Thyroid gland (tissue), 4 donors: ENCODE measurements around the gene SDR42E2. TPM values are rescaled to one million over a fixed set of nuclear protein-coding genes. Genes with fewer than 3 reads are reported as not detected.
"Not testable (repeated sequence)": the region's sequence is repeated elsewhere in the genome, so short reads cannot be mapped to it uniquely, and the experiment has no call there.

ENCODE experiments used
- DNase-seq, 2 donors: peaks; one replicate each; pipeline ENCODE4 v3.0.0-alpha.2; 2019
- H3K27ac ChIP-seq, 3 donors: fragments of 200-600 bp; sonication (generic); 1 replicate in 2 of 3; 2 replicates in 1 of 3; pipeline ENCODE4 v1.5.1; 2016 to 2019; ENCODE audit warnings: mild to moderate bottlenecking in 1 of 3, moderate library complexity in 1 of 3
- H3K27me3 ChIP-seq: fragments of 200-600 bp; sonication (generic); one replicate; pipeline ENCODE4 v1.5.1; 2019
- H3K36me3 ChIP-seq, 2 donors: fragments of 200-600 bp; sonication (generic); one replicate each; pipeline ENCODE4 v1.5.1; 2016 to 2019
- H3K4me1 ChIP-seq, 2 donors: fragments of 200-600 bp; sonication (generic); one replicate each; pipeline ENCODE4 v1.5.1; 2017 to 2019
- H3K4me3 ChIP-seq, 3 donors: fragments of 200-600 bp; sonication (generic); replicated peaks in 1 of 3; 1 replicate in 2 of 3; 2 replicates in 1 of 3; pipeline ENCODE4 v1.5.1; 2016; ENCODE audit warnings: mild to moderate bottlenecking in 1 of 3
- H3K9me3 ChIP-seq: fragments of 200-600 bp; sonication (generic); one replicate; pipeline ENCODE4 v1.5.1; 2017
- CTCF ChIP-seq, 6 experiments: fragments of 200-600 bp in 3 of 6; fragments of 450-650 bp in 3 of 6; sonication (generic) in 3 of 6; IDR thresholded peaks; one replicate each; pipeline ENCODE4 v1.5.1; 2016 to 2019; ENCODE audit warnings: antibody characterized with exemption in 6 of 6, mild to moderate bottlenecking in 2 of 6, inconsistent platforms in 1 of 6, moderate library complexity in 1 of 6
- POLR2A ChIP-seq, 2 donors: fragments of 450-650 bp; IDR thresholded peaks; one replicate each; pipeline ENCODE4 v1.6.1; 2017; ENCODE audit warnings: antibody characterized with exemption in 2 of 2, mild to moderate bottlenecking in 2 of 2, moderate library complexity in 1 of 2
- WGBS, 2 donors: methylation state at CpG; one replicate each; pipeline ENCODE4 v1.1.5; 2017; 5-methylcytosine and 5-hydroxymethylcytosine counted together
- intact Hi-C: fragments of 100-400 bp; cut with DNase I; formaldehyde crosslinking; loops from one replicate; pipeline ENCODE4 v1.15.1; 2023
- total RNA-seq, 4 donors: library from RNA; depleted of rRNA; stranded (reverse); fragments of >200 nt; gene quantifications; one replicate each; pipeline ENCODE4 v1.2.3, GENCODE V29; 2016

The SDR42E2 gene
- total RNA-seq, 4 donors from 2014 or later: not detected

- H3K4me1 ChIP-seq: peaks cover 0 to 19% of the 10 kb centered on the region in 2 donors
- no peak for DNase-seq
- intact Hi-C loops: no loop called here
- H3K4me3 ChIP-seq: no peak overlapping the region
- no peaks in the 10 kb centered on the region for H3K36me3 ChIP-seq
- H3K27me3 ChIP-seq: no peaks in the 10 kb centered on the region
- H3K27ac ChIP-seq: no peak overlapping the region
- no peaks in the 10 kb centered on the region for H3K9me3 ChIP-seq
- 88 to 91% methylated on average over 9 of the region's 9 CpGs for WGBS, 2 donors
- TF ChIP-seq POLR2A (IDR thresholded peaks at IDR 0.05) (no peak), CTCF (IDR thresholded peaks at IDR 0.05) (no peak)
Measured at GRCh38 chr16:22216191-22216831, 54.0 kb downstream of the SDR42E2 start.

GRCh38 chr16:22216832-22217225 lies 54.5 kb downstream of the SDR42E2 start:
- H3K27me3 ChIP-seq, H3K36me3 ChIP-seq, intact Hi-C loops, H3K27ac ChIP-seq, H3K9me3 ChIP-seq, H3K4me3 ChIP-seq, DNase-seq: not testable (repeated sequence)
- WGBS, 2 donors: 93% methylated on average over 7 of the region's 7 CpGs
- peaks cover 0 to 18% of the 10 kb centered on the region in 2 donors for H3K4me1 ChIP-seq

- no peak for TF ChIP-seq CTCF (IDR thresholded peaks at IDR 0.05)
- TF ChIP-seq POLR2A (IDR thresholded peaks at IDR 0.05): no peak
- Histone ChIP-seq H3K4me3 (no peak overlapping the region), H3K27me3 (no peaks in the 10 kb centered on the region), H3K4me1 (peaks cover 0 to 18% of the 10 kb centered on the region in 2 donors), H3K27ac (peak overlapping the region in 2 of 3 donors; percentile 13 to 42), H3K36me3 (no peaks in the 10 kb centered on the region), H3K9me3 (no peaks in the 10 kb centered on the region)
- intact Hi-C loops: no loop called here
- peak; percentile 25 to 56 for DNase-seq
- WGBS, 2 donors: 69 to 79% methylated on average over 16 of the region's 18 CpGs
Measured at GRCh38 chr16:22217890-22218730, 55.8 kb downstream of the SDR42E2 start.

- no peaks in the 10 kb centered on the region for H3K9me3 ChIP-seq
- no peak overlapping the region for H3K4me3 ChIP-seq
- no peak overlapping the region for H3K27ac ChIP-seq
- intact Hi-C loops: no loop called here
- no peaks in the 10 kb centered on the region for H3K27me3 ChIP-seq
- peaks cover 0 to 30% of the 10 kb centered on the region in 2 donors for H3K4me1 ChIP-seq
- no peak for DNase-seq
- 89 to 99% methylated on average over 3 of the region's 3 CpGs for WGBS, 2 donors
- TF ChIP-seq POLR2A (IDR thresholded peaks at IDR 0.05) (no peak), CTCF (IDR thresholded peaks at IDR 0.05) (no peak)
- no peaks in the 10 kb centered on the region for H3K36me3 ChIP-seq
Measured at GRCh38 chr16:22219389-22220068, 57.2 kb downstream of the SDR42E2 start.

GRCh38 chr16:22220069-22220440 lies 57.7 kb downstream of the SDR42E2 start:
- H3K27me3 ChIP-seq: no peaks in the 10 kb centered on the region
- no peak overlapping the region for H3K27ac ChIP-seq
- peaks cover 0 to 30% of the 10 kb centered on the region in 2 donors for H3K4me1 ChIP-seq
- no peaks in the 10 kb centered on the region for H3K36me3 ChIP-seq
- no peaks in the 10 kb centered on the region for H3K9me3 ChIP-seq
- 87 to 88% methylated on average over 11 of the region's 11 CpGs for WGBS, 2 donors
- intact Hi-C loops: no loop called here
- no peak for DNase-seq
- no peak overlapping the region for H3K4me3 ChIP-seq
- TF ChIP-seq POLR2A (IDR thresholded peaks at IDR 0.05) (no peak), CTCF (IDR thresholded peaks at IDR 0.05) (no peak)
